ENCODE results near the gene ARL16. TPM values are rescaled to one million over a fixed set of nuclear protein-coding genes. Genes with fewer than 3 reads are reported as not detected.

Gene ARL16
- total RNA-seq, 3 donors from 2014 or later (not counting 1 experiment from before 2014, with no cell fraction given) = 23.3 to 47.9 (median 39.3) TPM

- no peak overlapping the region for H3K4me3 ChIP-seq (ENCODE audit: low read length)
- no peak for DNase-seq
- peak overlapping the region in 1 of 2 donors; percentile 51 for H3K27ac Mint-ChIP-seq
- WGBS (ENCODE audit: insufficient coverage) = 87% methylated on average over 9 of the region's 10 CpGs
- H3K27me3 Mint-ChIP-seq (ENCODE audit: low read depth in 2 of 2) = peaks cover 0 to 6% of the 10 kb centered on the region in 2 donors
- TF ChIP-seq CTCF (IDR thresholded peaks at IDR 0.05) = no peak
- no peaks in the 10 kb centered on the region for H3K9me3 Mint-ChIP-seq
- H3K36me3 Mint-ChIP-seq = no peaks in the 10 kb centered on the region
- peak overlapping the region; percentile 77 for H3K4me3 Mint-ChIP-seq
- no peak overlapping the region for H3K27ac ChIP-seq (ENCODE audit: low read length)
- no peaks in the 10 kb centered on the region for H3K36me3 ChIP-seq (ENCODE audit: control insufficient read depth, insufficient read depth, low read length)
- ATAC-seq = no peak
- H3K4me1 Mint-ChIP-seq = peaks cover 14 to 24% of the 10 kb centered on the region in 2 donors
- H3K4me1 ChIP-seq (ENCODE audit: control insufficient read depth, insufficient read depth, low read length) = peaks cover 17% of the 10 kb centered on the region
- intact Hi-C loops (cut with micrococcal nuclease) = no loop called here
- peaks cover 3% of the 10 kb centered on the region for H3K27me3 ChIP-seq (ENCODE audit: control insufficient read depth, insufficient read depth, low read length)
- peaks cover 3% of the 10 kb centered on the region for H3K9me3 ChIP-seq (ENCODE audit: control insufficient read depth, insufficient read depth, low read length)
These were observed 31.9 kb downstream of the ARL16 start for GRCh38 chr17:81651692-81652091.

- TF ChIP-seq CTCF (IDR thresholded peaks at IDR 0.05) = no peak
- peaks cover 3% of the 10 kb centered on the region for H3K27me3 ChIP-seq (ENCODE audit: control insufficient read depth, insufficient read depth, low read length)
- intact Hi-C loops (cut with micrococcal nuclease) = no loop called here
- H3K27me3 Mint-ChIP-seq (ENCODE audit: low read depth in 2 of 2) = peaks cover 0 to 6% of the 10 kb centered on the region in 2 donors
- no peaks in the 10 kb centered on the region for H3K9me3 Mint-ChIP-seq
- H3K4me3 Mint-ChIP-seq = no peak overlapping the region
- no peak overlapping the region for H3K4me3 ChIP-seq (ENCODE audit: low read length)
- H3K4me1 Mint-ChIP-seq = peaks cover 14 to 24% of the 10 kb centered on the region in 2 donors
- 90% methylated on average over 9 of the region's 9 CpGs for WGBS (ENCODE audit: insufficient coverage)
- DNase-seq (no peak), ATAC-seq (no peak)
- no peaks in the 10 kb centered on the region for H3K36me3 Mint-ChIP-seq
- H3K36me3 ChIP-seq (ENCODE audit: control insufficient read depth, insufficient read depth, low read length) = no peaks in the 10 kb centered on the region
- peaks cover 17% of the 10 kb centered on the region for H3K4me1 ChIP-seq (ENCODE audit: control insufficient read depth, insufficient read depth, low read length)
- no peak overlapping the region for H3K27ac ChIP-seq (ENCODE audit: low read length)
- H3K9me3 ChIP-seq (ENCODE audit: control insufficient read depth, insufficient read depth, low read length) = peaks cover 3% of the 10 kb centered on the region
- H3K27ac Mint-ChIP-seq = no peak overlapping the region
These were observed 32.6 kb downstream of the ARL16 start for GRCh38 chr17:81650951-81651350.

GRCh38 chr17:81648707-81649085 lies 34.9 kb downstream of the ARL16 start:
- H3K36me3 Mint-ChIP-seq = no peaks in the 10 kb centered on the region
- no peak for ATAC-seq
- no peak for TF ChIP-seq CTCF (IDR thresholded peaks at IDR 0.05)

GRCh38 chr17:81648013-81648706 lies 35.4 kb downstream of the ARL16 start:
- intact Hi-C loops (cut with micrococcal nuclease) = no loop called here
- Histone ChIP-seq H3K27me3 (ENCODE audit: control insufficient read depth, insufficient read depth, low read length) (peaks cover 3% of the 10 kb centered on the region), H3K27ac (ENCODE audit: low read length) (no peak overlapping the region), H3K36me3 (ENCODE audit: control insufficient read depth, insufficient read depth, low read length) (no peaks in the 10 kb centered on the region), H3K4me1 (ENCODE audit: control insufficient read depth, insufficient read depth, low read length) (peaks cover 8% of the 10 kb centered on the region), H3K9me3 (ENCODE audit: control insufficient read depth, insufficient read depth, low read length) (peaks cover 3% of the 10 kb centered on the region), H3K4me3 (ENCODE audit: low read length) (no peak overlapping the region)
- Mint-ChIP-seq H3K9me3 (no peaks in the 10 kb centered on the region), H3K36me3 (no peaks in the 10 kb centered on the region), H3K4me3 (no peak overlapping the region), H3K4me1 (peaks cover 7 to 12% of the 10 kb centered on the region in 2 donors), H3K27ac (no peak overlapping the region), H3K27me3 (ENCODE audit: low read depth in 2 of 2) (peaks cover 0 to 6% of the 10 kb centered on the region in 2 donors)
- 20% methylated on average over 76 of the region's 78 CpGs for WGBS (ENCODE audit: insufficient coverage)
- DNase-seq (no peak), ATAC-seq (no peak)
- no peak for TF ChIP-seq CTCF (IDR thresholded peaks at IDR 0.05)

More at GRCh38 chr17:81648707-81649085, 34.9 kb downstream of the ARL16 start:
- H3K27ac Mint-ChIP-seq = no peak overlapping the region
- no peak overlapping the region for H3K4me3 ChIP-seq (ENCODE audit: low read length)
- H3K27me3 ChIP-seq (ENCODE audit: control insufficient read depth, insufficient read depth, low read length) = peaks cover 3% of the 10 kb centered on the region
- no peaks in the 10 kb centered on the region for H3K36me3 ChIP-seq (ENCODE audit: control insufficient read depth, insufficient read depth, low read length)
- H3K27ac ChIP-seq (ENCODE audit: low read length) = no peak overlapping the region
- DNase-seq = no peak
- WGBS (ENCODE audit: insufficient coverage) = 71% methylated on average over 14 of the region's 14 CpGs
- peaks cover 3% of the 10 kb centered on the region for H3K9me3 ChIP-seq (ENCODE audit: control insufficient read depth, insufficient read depth, low read length)
- H3K4me1 Mint-ChIP-seq = peaks cover 12 to 18% of the 10 kb centered on the region in 2 donors
- peaks cover 13% of the 10 kb centered on the region for H3K4me1 ChIP-seq (ENCODE audit: control insufficient read depth, insufficient read depth, low read length)
- H3K9me3 Mint-ChIP-seq = no peaks in the 10 kb centered on the region
- H3K27me3 Mint-ChIP-seq (ENCODE audit: low read depth in 2 of 2) = peaks cover 0 to 6% of the 10 kb centered on the region in 2 donors
- intact Hi-C loops (cut with micrococcal nuclease) = no loop called here
- H3K4me3 Mint-ChIP-seq = no peak overlapping the region
